Lower leg skin (tissue), 4 donors: ENCODE results near the gene ENO2. TPM values are rescaled to one million over a fixed set of nuclear protein-coding genes. Genes with fewer than 3 reads are reported as not detected.
A peak's percentile ranks its signal among the peaks of the same experiment; 100 is the strongest.

Experiments
- DNase-seq, 2 donors: peaks; one replicate each; pipeline ENCODE4 v3.0.0-alpha.2; 2019; ENCODE audit warnings: low spot score in 2 of 2
- H3K4me3 ChIP-seq: fragments of 200-600 bp; sonication (generic); 2 replicates; pipeline ENCODE4 v1.5.1; 2017; ENCODE audit warnings: mild to moderate bottlenecking, low read depth; ENCODE audit not compliant: poor library complexity, severe bottlenecking
- POLR2A ChIP-seq, 2 donors: fragments of 450-650 bp; IDR thresholded peaks; one replicate each; pipeline ENCODE4 v1.6.1; 2016 to 2017; ENCODE audit warnings: antibody characterized with exemption in 2 of 2, mild to moderate bottlenecking in 1 of 2, moderate library complexity in 1 of 2
- WGBS, 2 donors: methylation state at CpG; one replicate each; pipeline ENCODE4 v1.1.5; 2018; 5-methylcytosine and 5-hydroxymethylcytosine counted together
- intact Hi-C: fragments of 100-400 bp; cut with DNase I; formaldehyde crosslinking; loops from one replicate; pipeline ENCODE4 v1.15.0; 2023; ENCODE audit warnings: low total_unique reads
- total RNA-seq, 4 donors: library from RNA; depleted of rRNA; stranded (reverse); fragments of >200 nt; gene quantifications; one replicate each; pipeline ENCODE4 v1.1.0, GENCODE V29; 2016
- TF ChIP-seq, protein P1 (sequence below), 3 donors: fragments of 450-650 bp; IDR thresholded peaks; one replicate each; pipeline ENCODE4 v1.5.1; 2016; ENCODE audit warnings: antibody characterized with exemption in 3 of 3, mild to moderate bottlenecking in 3 of 3, moderate library complexity in 2 of 3

ENO2 gene
- total RNA-seq, 4 donors from 2014 or later: 3.6 to 7.9 (median 6.1) TPM

DNA sequence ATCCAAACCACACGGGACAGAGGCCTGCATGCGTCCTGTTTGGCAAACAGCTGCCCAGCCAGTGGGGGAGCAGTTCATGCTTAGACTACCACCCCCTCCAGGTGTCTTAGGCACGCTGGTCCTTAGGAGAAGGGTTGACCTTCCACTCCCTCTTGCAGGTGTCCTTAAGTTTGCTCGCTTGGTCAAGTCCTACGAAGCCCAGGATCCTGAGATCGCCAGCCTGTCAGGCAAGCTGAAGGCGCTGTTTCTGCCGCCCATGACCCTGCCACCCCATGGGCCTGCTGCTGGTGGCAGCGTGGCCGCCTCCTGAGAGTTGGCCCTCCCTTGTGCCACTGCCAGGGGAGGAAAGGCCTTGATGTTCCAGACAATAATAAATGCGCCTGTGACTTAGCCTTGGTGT lies 31.2 kb downstream of the ENO2 start:
- 61 to 80% methylated on average over 9 to 11 of the region's 11 CpGs for WGBS, 2 donors
- intact Hi-C loops: no loop called here
- DNase-seq: no peak
- H3K4me3 ChIP-seq: no peak overlapping the region
- TF ChIP-seq POLR2A (IDR thresholded peaks at IDR 0.05): no peak
- TF ChIP-seq, protein P1, sequence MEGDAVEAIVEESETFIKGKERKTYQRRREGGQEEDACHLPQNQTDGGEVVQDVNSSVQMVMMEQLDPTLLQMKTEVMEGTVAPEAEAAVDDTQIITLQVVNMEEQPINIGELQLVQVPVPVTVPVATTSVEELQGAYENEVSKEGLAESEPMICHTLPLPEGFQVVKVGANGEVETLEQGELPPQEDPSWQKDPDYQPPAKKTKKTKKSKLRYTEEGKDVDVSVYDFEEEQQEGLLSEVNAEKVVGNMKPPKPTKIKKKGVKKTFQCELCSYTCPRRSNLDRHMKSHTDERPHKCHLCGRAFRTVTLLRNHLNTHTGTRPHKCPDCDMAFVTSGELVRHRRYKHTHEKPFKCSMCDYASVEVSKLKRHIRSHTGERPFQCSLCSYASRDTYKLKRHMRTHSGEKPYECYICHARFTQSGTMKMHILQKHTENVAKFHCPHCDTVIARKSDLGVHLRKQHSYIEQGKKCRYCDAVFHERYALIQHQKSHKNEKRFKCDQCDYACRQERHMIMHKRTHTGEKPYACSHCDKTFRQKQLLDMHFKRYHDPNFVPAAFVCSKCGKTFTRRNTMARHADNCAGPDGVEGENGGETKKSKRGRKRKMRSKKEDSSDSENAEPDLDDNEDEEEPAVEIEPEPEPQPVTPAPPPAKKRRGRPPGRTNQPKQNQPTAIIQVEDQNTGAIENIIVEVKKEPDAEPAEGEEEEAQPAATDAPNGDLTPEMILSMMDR (IDR thresholded peaks at IDR 0.05): no peak

DNA sequence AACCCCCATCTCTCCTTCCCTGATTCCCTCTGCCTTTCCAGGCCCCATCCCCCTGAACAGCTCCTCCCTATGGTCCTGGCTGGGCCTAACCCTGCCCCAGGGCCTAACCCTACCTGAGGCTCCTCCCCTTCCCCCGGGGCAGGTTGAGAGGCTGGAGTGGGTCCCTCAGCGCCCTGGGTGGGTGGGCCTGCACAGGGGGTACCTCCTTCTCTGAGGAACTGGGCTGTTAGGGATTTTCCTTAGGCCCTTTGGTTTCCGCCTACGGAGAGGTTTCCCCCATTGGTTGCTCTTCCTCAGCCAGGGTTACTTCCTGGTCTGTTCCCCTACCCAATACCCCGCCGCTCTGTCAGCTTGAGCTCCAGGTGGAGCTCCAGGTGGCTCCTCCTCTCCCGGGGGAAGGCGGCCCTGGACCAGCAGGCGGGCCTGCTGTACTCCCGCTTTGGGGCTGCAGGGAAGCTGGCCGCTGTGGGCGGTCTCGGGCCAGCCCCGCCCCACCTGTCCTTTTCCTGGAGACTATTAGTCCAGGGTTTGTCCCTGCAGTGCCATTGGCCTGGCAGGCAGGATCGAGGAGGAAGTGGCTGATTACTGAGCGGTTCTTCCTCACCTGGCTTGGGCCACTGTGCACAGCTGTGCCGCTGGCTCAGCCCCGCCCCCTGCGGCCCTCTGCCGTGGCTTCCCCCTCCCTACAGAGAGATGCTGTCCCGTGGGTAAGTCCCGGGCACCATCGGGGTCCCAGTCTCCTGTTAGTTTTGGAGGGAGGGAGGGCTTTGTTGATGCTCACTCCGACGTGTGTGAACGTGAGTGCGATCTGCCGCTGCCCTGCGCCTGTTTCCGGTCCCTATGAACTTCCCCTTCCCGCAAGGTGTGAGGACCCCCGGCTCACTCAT lies 31.9 kb downstream of the ENO2 start:
- TF ChIP-seq, protein P1 (IDR thresholded peaks at IDR 0.05): no peak
- TF ChIP-seq POLR2A (IDR thresholded peaks at IDR 0.05): no peak
- intact Hi-C loops: no loop called here
- 23 to 35% methylated on average over 22 to 26 of the region's 32 CpGs for WGBS, 2 donors
- DNase-seq: peak in 1 of 2 donors; percentile 92
- H3K4me3 ChIP-seq: no peak overlapping the region

DNA sequence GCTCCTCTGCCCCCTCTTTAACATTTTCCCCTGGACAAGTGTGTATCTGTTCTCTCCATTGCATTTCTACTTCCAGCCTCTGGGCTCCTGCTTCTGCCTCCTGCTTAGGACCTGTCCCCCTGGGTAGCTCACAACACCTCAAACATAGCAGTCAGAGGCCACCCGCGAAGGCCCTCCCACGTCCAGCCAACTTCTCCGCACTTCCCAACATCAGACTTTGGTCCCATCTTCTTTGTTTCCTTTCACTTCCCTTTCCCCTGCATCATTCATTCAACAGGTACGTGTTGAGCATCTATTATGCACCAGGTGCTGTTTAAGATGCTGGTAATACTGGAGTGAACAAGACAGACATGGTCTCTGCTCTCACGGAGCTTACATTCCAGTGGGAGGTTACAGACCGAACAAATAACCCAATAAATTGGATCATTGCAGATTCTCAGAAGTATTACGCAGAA lies 32.6 kb downstream of the ENO2 start:
- intact Hi-C loops: no loop called here
- TF ChIP-seq POLR2A (IDR thresholded peaks at IDR 0.05): no peak
- TF ChIP-seq, protein P1 (IDR thresholded peaks at IDR 0.05): no peak
- no peak for DNase-seq
- WGBS, 2 donors: 49 to 55% methylated on average over 8 of the region's 8 CpGs
- H3K4me3 ChIP-seq: no peak overlapping the region

DNA sequence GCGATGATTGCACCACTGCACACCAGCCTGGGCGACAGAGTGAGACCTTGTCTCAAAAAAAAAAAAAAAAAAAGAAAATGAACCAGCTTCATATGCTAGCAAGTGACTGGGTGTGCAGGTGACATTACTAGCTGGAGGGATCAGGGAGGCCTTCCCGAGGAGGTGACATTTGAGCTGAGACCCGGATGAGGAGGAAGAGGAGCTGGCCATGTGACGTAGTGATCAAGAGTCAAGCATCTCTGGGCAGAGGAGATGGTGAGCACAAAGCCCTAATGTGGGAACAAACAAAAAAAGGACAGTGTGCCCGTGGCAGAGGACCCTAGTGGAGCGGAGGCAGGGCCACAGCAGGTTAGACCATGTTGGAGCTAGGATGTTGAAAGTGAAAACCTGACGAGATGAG lies 33.2 kb downstream of the ENO2 start:
- no peak for TF ChIP-seq POLR2A (IDR thresholded peaks at IDR 0.05)
- TF ChIP-seq, protein P1 (IDR thresholded peaks at IDR 0.05): no peak
- no peak for DNase-seq
- no peak overlapping the region for H3K4me3 ChIP-seq
- intact Hi-C loops: no loop called here
- 84 to 87% methylated on average over 8 of the region's 8 CpGs for WGBS, 2 donors

DNA sequence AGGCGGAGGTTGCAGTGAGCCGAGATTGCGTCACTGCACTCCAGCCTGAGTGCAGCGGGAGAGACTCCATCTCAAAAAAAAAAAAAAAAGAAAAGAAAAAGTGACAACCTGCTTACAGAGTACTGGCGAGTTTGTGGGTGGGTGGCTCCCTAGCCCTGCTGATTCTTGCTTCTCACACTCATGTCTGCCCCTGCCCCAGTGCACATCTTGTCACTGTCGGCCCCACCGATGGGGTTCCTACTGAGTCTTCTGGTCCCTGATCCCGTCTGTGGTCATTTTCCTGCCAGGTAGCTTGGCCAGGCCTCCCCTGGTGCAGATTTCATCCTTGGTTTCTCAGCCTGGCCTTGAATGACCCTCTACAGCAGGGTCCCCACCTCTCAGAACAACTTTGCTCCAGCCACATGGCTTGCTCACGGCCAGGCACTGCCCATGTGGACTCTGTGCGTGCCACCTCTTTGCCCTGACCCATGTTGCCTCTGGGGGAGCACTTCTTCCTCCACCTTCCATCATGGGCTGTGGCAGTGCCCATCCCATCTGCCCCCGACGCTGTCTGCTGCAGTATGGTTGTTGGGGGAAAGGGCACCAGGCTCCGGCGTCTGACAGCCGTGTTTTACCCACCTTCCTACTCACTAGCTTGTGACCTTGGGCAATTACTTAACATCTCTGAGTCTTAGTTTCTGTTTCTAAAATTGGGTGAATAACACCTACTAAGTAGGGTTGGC lies 34.7 kb downstream of the ENO2 start:
- no peak for TF ChIP-seq POLR2A (IDR thresholded peaks at IDR 0.05)
- TF ChIP-seq, protein P1 (IDR thresholded peaks at IDR 0.05): no peak
- intact Hi-C loops: no loop called here
- WGBS, 2 donors: 79 to 80% methylated on average over 15 of the region's 15 CpGs
- no peak for DNase-seq
- H3K4me3 ChIP-seq: no peak overlapping the region
